Stimulated activated naive CD8-positive, alpha-beta T cell treated with anti-CD3 and anti-CD28 coated beads, Interleukin-15, Interleukin-2, amounts not matched to agents 100 U/mL and 50 U/mL, for 24 hours (primary cell): ENCODE data around the gene RASSF6.
"Not testable (repeated sequence)": the region's sequence is repeated elsewhere in the genome, so short reads cannot be mapped to it uniquely, and the experiment has no call there.

Experiments
- ATAC-seq: fragments of 150-1000 bp; cut with Tn5 transposase; one replicate; pipeline ENCODE4 v1.10.0; 2021
- DNase-seq: peaks from one replicate; pipeline ENCODE4 v3.0.0; 2021

The RASSF6 gene

GRCh38 chr4:73576381-73576780, 43.9 kb downstream of the RASSF6 start:
- DNase-seq (no peak), ATAC-seq (no peak)

GRCh38 chr4:73575660-73576059, 44.6 kb downstream of the RASSF6 start:
- ATAC-seq, result no peak
- DNase-seq, result no peak

GRCh38 chr4:73573794-73574528, 46.3 kb downstream of the RASSF6 start:
- DNase-seq (peak; percentile 23), ATAC-seq (no peak)

GRCh38 chr4:73550865-73551264, 69.4 kb downstream of the RASSF6 start:
- ATAC-seq, result not testable (repeated sequence)

GRCh38 chr4:73544620-73545019, 75.6 kb downstream of the RASSF6 start:
- DNase-seq, result no peak
- no peak for ATAC-seq

More at GRCh38 chr4:73550865-73551264, 69.4 kb downstream of the RASSF6 start:
- DNase-seq, result not testable (repeated sequence)

- ATAC-seq (no peak), DNase-seq (no peak)
These were observed 79.0 kb downstream of the RASSF6 start for GRCh38 chr4:73541251-73541650.

- ATAC-seq, result no peak
- DNase-seq, result no peak
These were observed 79.4 kb downstream of the RASSF6 start for GRCh38 chr4:73540826-73541225.

- DNase-seq, result no peak
- ATAC-seq, result no peak
These were observed 80.8 kb downstream of the RASSF6 start for GRCh38 chr4:73539386-73539785.

GRCh38 chr4:73538162-73538561, 82.1 kb downstream of the RASSF6 start:
- ATAC-seq, result no peak

GRCh38 chr4:73533515-73534422, 86.5 kb downstream of the RASSF6 start:
- ATAC-seq, result no peak
- no peak for DNase-seq

More at GRCh38 chr4:73538162-73538561, 82.1 kb downstream of the RASSF6 start:
- no peak for DNase-seq

GRCh38 chr4:73528171-73528570, 92.1 kb downstream of the RASSF6 start:
- DNase-seq (no peak), ATAC-seq (no peak)

- ATAC-seq (no peak), DNase-seq (no peak)
These were observed 93.0 kb downstream of the RASSF6 start for GRCh38 chr4:73527196-73527595.

GRCh38 chr4:73525611-73526010, 94.6 kb downstream of the RASSF6 start:
- no peak for ATAC-seq

GRCh38 chr4:73523126-73523525, 97.1 kb downstream of the RASSF6 start:
- DNase-seq, result no peak
- ATAC-seq, result no peak

More at GRCh38 chr4:73525611-73526010, 94.6 kb downstream of the RASSF6 start:
- no peak for DNase-seq
